Stimulated activated CD4-positive, alpha-beta T cell treated with anti-CD3 and anti-CD28 coated beads, Interleukin-2, amount 100 ng/mL, for 4 hours (primary cell): ENCODE data around the gene UBE2O.

Source experiments
- DNase-seq: peaks from one replicate; pipeline ENCODE4 v3.0.0-alpha.2; 2020; ENCODE audit warnings: low read depth

The UBE2O gene

DNA sequence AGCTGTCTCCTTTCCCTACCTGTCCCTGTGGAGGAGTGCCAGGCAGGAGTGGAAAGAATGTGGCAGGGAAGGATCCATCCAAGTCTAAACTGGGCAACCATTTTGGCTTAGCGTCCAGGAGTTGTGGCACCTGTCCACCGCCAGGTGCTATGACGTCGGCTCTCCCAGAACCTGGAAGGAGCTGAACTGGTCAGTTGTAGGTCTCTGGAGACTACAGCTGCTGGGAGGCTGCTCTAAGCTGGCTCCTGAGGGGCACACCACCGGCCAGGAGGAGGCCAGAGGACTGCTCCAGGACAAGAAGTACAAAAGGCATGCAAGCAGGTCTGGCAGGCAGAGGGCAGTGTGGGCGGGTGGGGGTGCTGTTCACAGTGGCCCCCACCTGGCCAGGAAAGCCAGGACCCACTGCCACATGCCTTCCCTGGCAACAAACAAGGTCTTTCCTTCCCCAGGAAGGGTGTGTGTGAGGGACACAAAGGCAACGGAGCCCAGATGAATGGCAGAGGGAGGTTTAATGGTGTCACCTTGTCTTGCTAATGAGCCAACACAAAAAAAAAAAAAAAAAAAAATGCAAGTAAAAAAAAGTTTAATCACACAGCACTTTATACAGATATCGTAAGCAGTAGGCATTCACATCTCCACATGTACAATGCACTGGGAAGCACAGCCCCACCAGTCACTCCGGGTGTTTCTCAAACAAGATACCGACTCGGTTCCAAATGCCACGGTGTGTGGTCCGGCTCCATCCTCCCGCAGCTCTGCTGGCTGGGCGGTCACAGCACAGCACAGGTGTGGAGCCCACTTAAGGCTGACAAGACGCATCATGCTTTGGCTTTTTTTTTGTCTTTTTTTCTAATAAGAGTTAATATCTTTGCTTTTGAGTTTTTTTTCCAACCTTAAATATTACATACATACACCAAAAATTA, 63.7 kb downstream of the UBE2O start:
- no peak for DNase-seq

- DNase-seq = no peak
Measured at GRCh38 chr17:76386966-76387765, 65.8 kb downstream of the UBE2O start.

DNA sequence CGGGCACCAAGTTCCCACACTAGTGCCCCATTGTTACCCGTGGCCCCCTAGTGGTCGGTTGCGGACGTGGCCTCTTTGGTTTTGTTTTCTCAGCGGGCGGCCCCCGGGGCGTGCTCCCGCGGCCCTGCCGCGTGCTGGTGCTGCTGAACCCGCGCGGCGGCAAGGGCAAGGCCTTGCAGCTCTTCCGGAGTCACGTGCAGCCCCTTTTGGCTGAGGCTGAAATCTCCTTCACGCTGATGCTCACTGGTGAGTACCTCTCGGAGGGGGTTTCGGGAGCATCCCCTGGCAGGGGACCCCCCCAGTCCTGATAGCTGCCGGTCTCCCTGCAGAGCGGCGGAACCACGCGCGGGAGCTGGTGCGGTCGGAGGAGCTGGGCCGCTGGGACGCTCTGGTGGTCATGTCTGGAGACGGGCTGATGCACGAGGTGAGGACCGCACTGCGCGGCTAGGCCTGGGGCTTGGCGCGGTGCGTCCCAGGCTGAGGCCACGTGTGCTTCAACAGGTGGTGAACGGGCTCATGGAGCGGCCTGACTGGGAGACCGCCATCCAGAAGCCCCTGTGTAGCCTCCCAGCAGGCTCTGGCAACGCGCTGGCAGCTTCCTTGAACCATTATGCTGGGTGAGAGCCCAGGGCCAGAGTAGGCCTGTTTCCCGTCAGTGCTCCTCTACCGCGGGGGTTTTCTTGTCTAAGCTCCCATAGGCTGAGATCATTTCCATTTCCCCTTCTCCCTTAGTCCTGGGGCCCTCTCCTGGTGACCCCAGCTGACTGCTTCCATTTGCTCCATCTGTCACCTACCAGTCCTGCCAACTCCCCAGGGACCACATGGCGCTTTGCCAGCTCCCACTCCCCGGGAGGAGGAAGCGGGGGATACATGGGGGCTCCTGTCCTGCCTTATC, 66.8 kb downstream of the UBE2O start:
- peak; percentile 78 for DNase-seq

- peak; percentile 31 for DNase-seq
Measured at GRCh38 chr17:76384987-76385891, 67.7 kb downstream of the UBE2O start.

DNA sequence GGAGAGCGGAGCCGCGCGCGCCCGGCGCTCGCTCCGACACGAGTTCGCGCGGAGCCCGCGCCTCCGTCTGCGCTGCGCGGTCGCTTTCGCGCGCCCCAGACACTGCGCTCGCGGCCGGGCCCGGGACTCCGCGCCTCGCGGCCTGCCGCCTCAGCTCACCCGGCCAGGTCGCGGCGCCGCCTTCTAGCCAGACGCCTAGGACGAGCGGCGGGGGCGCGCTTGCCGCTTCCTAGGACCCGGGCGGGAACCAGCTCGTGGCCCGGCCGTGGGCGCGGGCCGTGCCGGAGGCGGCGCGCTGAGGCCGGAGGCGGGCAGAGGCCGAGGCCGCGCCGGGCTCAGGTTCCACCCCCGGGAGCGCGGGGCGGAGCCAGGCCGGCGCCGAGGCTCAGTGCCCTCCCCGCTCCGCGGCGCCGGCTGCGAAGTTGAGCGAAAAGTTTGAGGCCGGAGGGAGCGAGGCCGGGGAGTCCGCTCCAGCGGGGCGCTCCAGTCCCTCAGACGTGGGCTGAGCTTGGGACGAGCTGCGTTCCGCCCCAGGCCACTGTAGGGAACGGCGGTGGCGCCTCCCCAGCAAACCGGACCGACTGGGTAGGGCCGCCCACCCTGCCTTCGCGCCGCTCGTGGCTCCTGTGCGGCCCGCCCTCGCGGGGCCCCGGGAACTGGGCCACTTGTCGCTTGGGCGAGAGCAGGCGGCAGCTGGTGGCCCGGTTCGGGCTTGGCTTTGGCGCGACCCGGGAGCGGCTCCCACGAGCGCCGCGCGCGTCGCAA, 68.5 kb downstream of the UBE2O start, which contains the start of gene SPHK1:
Gene SPHK1, plus strand, starts transcription at position 388 of the 765 bp plus-strand sequence. CDS start 1,036 bp downstream, outside the sequence.
- peak; percentile 55 for DNase-seq

GRCh38 chr17:76383546-76384221, 69.3 kb downstream of the UBE2O start:
- DNase-seq = peak; percentile 33

- DNase-seq = peak; percentile 49
Measured at GRCh38 chr17:76382803-76383545, 70.0 kb downstream of the UBE2O start.

- DNase-seq = peak; percentile 10
Measured at GRCh38 chr17:76382351-76382802, 70.6 kb downstream of the UBE2O start.

- no peak for DNase-seq
Measured at GRCh38 chr17:76381633-76382350, 71.2 kb downstream of the UBE2O start.

DNA sequence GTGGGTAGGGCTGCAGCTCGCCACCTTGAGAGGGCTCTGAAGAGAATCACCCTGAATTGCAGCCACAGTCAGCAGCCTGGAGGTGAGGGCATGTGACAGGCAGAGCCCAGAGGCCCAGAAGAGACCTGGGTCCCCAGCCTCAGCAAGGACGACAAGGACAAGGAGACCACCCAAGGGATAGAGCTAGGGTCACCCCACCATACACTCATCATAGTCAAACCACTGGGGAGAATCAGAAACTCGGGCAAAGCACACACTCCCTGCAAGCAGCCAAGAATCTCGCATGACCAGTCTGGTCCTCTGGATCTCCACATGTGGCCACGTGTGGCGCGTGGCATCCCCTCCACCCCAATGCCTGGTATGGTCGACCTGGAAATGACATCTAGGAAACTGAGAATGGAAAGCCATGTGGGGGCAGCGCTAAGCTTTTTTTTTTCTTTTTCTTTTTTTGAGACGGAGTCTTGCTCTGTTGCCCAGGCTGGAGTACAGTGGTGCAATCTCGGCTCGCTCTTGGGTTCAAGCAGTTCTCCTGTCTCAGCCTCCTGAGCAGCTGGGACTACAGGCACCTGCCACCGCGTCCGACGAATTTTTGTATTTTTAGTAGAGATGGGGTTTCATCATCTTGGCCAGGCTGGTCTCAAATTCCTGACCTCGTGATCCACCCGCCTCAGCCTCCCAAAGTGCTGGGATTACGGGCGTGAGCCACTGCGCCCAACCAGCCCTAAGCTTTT, 73.1 kb downstream of the UBE2O start:
- DNase-seq = no peak

DNA sequence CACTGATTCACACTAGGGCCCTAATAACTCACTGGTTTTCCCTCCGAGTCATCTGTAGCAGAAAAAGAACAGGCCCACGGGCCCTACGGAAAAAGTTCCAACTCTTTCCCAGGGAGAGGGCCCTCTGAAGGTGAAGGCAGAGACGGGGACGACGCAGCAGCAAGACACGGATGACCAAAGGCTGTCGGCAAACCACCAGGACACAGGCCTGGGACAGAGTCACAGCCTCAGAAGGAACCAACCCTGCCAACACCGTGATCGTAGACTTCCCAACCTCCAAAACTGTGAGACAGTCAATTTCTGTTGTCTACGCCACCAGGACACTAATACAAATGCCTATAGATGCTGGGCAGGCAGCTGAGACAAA, 73.7 kb downstream of the UBE2O start:
- no peak for DNase-seq

DNA sequence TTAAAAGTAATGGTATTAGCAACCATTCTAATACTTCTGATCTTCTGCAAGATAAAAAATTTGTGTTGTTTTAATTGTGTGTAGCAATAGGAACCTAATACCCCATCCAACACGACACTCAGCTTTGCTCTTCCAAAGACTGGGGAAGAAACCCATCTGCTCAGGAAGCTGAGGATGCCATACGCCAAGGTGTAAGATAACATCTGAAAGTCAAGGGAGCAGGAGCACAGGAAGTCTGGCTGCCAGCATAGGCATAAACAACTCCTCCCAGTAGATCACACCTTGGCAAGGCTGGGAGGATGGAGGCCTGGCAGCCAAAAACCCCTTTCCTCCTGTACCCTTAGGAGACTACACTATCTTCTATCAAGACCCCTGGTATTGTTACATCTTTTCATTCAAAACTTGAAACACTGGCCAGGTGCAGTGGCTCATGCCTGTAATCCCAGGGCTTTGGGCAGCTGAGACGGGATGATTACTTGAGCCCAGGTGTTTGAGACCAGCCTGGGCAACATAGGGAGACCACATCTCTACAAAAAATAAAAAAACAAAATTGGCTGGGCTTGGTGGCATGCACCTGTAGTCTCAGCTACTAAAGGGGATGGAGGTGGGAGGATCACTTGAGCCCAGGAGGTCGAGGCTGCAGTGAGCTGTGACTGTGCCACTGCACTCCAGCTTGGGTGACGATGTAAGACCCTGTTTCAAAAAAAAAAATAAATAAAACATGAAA, 74.2 kb downstream of the UBE2O start:
- no peak for DNase-seq

DNA sequence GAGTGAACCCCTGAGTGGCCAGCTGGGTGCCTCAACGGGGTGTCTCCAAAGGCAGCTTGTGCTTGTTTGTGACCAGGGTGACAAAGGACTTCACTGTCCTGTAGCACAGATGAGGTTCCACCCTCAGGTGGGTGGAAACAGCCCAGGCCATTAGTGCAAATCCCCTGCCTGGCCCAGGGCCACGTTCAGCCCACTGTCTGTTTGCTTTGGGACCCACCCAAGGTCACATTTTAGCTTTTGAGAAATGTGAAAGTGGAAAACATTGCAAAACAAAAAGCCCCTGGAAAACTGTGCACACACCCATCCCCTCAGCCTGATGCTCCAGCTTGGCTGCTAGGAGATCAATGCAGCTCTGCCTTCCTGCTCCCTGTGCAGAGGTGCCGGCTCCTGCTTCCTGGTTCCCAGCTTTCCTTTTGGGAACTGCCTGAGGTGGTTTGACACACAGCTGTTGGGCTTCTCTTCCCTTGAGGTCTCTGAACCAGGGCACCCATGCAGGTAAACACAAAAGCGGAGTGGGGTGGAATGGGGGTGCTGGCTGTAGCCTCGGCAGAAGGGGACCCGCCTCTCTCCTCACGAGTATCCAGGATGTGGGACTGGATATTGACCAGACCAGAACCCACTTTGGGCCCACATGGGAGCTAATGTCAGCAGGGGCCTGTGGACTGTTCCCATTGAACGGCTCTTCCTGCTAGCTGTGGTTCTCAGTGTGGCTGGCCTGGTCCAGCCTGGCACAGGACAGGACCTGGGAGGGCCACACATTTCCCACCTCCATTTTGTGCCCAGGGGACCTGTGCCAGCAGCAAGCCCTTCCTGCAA, 76.4 kb downstream of the UBE2O start:
- DNase-seq = no peak

GRCh38 chr17:76371656-76372628, 81.0 kb downstream of the UBE2O start:
- DNase-seq = no peak
